SK-N-SH (cell line): ENCODE results near the gene FDPS. TPM values are rescaled to one million over a fixed set of nuclear protein-coding genes. Genes with fewer than 3 reads are reported as not detected.

Experiments
- CTCF ChIA-PET: fragments of 300-600, 350-600 bp; formaldehyde crosslinking; extraction: SDS; loops from one replicate; lab custom pipeline; 2021; lab: Yijun Ruan, JAX
- POLR2A ChIA-PET: fragments of 350-600 bp; sonication (Branson Sonifier 250); formaldehyde crosslinking; extraction: SDS; loops from one replicate; lab custom pipeline; 2020; ENCODE audit warnings: antibody characterized with exemption, inconsistent platforms; lab: Yijun Ruan, JAX
- DNase-seq: peaks from one replicate; pipeline ENCODE4 v3.0.0; 2012
- H2AFZ ChIP-seq: fragments of 200-600 bp; sonication (generic); 2 replicates; pipeline ENCODE4 v1.8.1; 2016; ENCODE audit warnings: antibody characterized with exemption, mild to moderate bottlenecking, low read depth
- H3F3A ChIP-seq: fragments of 200-600 bp; sonication (generic); replicated peaks from 2 replicates; pipeline ENCODE3; 2016; ENCODE audit warnings: antibody characterized with exemption, mild to moderate bottlenecking; ENCODE audit not compliant: insufficient read depth
- H3K27ac ChIP-seq, 2 experiments: fragments of 200-500 bp in 1 of 2; fragments of 200-600 bp in 1 of 2; sonication (Bioruptor generic) in 1 of 2; sonication (generic), shearing (Covaris generic) in 1 of 2; 2 replicates each; pipeline versions ENCODE4 v1.5.1 to v1.6.1; 2014 to 2016; ENCODE audit warnings: low read depth in 2 of 2, inconsistent platforms in 1 of 2, low read length in 1 of 2, mild to moderate bottlenecking in 1 of 2, mixed read lengths in 1 of 2
- H3K27me3 ChIP-seq: fragments of 200-600 bp; sonication (generic), shearing (Covaris generic); 2 replicates; pipeline ENCODE4 v1.6.1; 2016; ENCODE audit warnings: mixed run types; ENCODE audit not compliant: insufficient read depth
- H3K36me3 ChIP-seq, 2 experiments: fragments of 200-500 bp in 1 of 2; fragments of 200-600 bp in 1 of 2; sonication (Bioruptor generic) in 1 of 2; sonication (generic) in 1 of 2; replicated peaks in 1 of 2; 2 replicates each; pipeline versions ENCODE3 to v1.5.1; 2014 to 2016; ENCODE audit warnings: low read length in 1 of 2, mild to moderate bottlenecking in 1 of 2; ENCODE audit not compliant: insufficient read depth in 2 of 2, control insufficient read depth in 1 of 2
- H3K4me1 ChIP-seq, 2 experiments: fragments of 200-500 bp in 1 of 2; fragments of 200-600 bp in 1 of 2; sonication (Bioruptor generic) in 1 of 2; sonication (generic), shearing (Covaris generic) in 1 of 2; 2 replicates each; pipeline versions ENCODE4 v1.5.1 to v1.6.1; 2014 to 2016; ENCODE audit warnings: low read depth in 1 of 2, low read length in 1 of 2, mixed run types in 1 of 2; ENCODE audit not compliant: insufficient read depth in 2 of 2, control insufficient read depth in 1 of 2
- H3K4me2 ChIP-seq: fragments of 200-600 bp; sonication (generic), shearing (Covaris generic); 2 replicates; pipeline ENCODE4 v1.6.1; 2017; ENCODE audit warnings: mixed run types
- H3K4me3 ChIP-seq, 2 experiments: fragments of 200-500 bp in 1 of 2; fragments of 200-600 bp in 1 of 2; sonication (Bioruptor generic) in 1 of 2; sonication (generic), shearing (Covaris generic) in 1 of 2; 2 replicates each; pipeline versions ENCODE4 v1.5.1 to v1.8.1; 2014 to 2016; ENCODE audit warnings: low read depth in 2 of 2, inconsistent platforms in 1 of 2, low read length in 1 of 2, mild to moderate bottlenecking in 1 of 2, mixed read lengths in 1 of 2, moderate library complexity in 1 of 2
- H3K79me2 ChIP-seq: fragments of 200-600 bp; sonication (generic); 2 replicates; pipeline ENCODE4 v1.8.1; 2017; ENCODE audit warnings: mild to moderate bottlenecking; ENCODE audit not compliant: insufficient read depth
- H3K9ac ChIP-seq: fragments of 200-600 bp; sonication (generic); 2 replicates; pipeline ENCODE4 v1.6.1; 2017; ENCODE audit warnings: mixed run types
- H3K9me2 ChIP-seq: fragments of 200-600 bp; sonication (generic); 2 replicates; pipeline ENCODE4 v1.6.1; 2017; ENCODE audit warnings: mixed run types
- H3K9me3 ChIP-seq: fragments of 200-600 bp; sonication (generic); 2 replicates; pipeline ENCODE4 v1.6.1; 2017; ENCODE audit warnings: mixed run types, mild to moderate bottlenecking, moderate library complexity
- H4K20me1 ChIP-seq: fragments of 200-600 bp; sonication (generic); 2 replicates; pipeline ENCODE4 v1.6.1; 2017; ENCODE audit warnings: mild to moderate bottlenecking, mixed run types; ENCODE audit not compliant: insufficient read depth
- CHD2 ChIP-seq: fragments of 150-350 bp; IDR thresholded peaks from 2 replicates; pipeline ENCODE4 v1.6.1; 2018; ENCODE audit warnings: low read length; ENCODE audit not compliant: partially characterized antibody
- EP300 ChIP-seq, 2 experiments: IDR thresholded peaks; 2 replicates each; pipeline versions ENCODE4 v1.4.0 to v1.6.1; 2012; ENCODE audit warnings: borderline replicate concordance in 1 of 2, low read depth in 1 of 2, low read length in 1 of 2
- FOXM1 ChIP-seq: IDR thresholded peaks from 2 replicates; pipeline ENCODE4 v1.4.0; 2012; ENCODE audit warnings: low read depth, mild to moderate bottlenecking
- GATA2 ChIP-seq: sonication (generic); formaldehyde crosslinking; IDR thresholded peaks from 2 replicates; pipeline ENCODE4 v1.5.0; 2020; ENCODE audit warnings: mild to moderate bottlenecking, missing genetic modification reagents
- NFIC ChIP-seq: IDR thresholded peaks from 2 replicates; pipeline ENCODE4 v1.4.0; 2012; ENCODE audit warnings: borderline replicate concordance
- NRF1 ChIP-seq: IDR thresholded peaks from 2 replicates; pipeline ENCODE4 v1.6.1; 2012; ENCODE audit warnings: low read depth, mild to moderate bottlenecking, low read length
- POLR2AphosphoS5 ChIP-seq: IDR thresholded peaks from 2 replicates; pipeline ENCODE4 v1.6.1; 2012; ENCODE audit warnings: low read depth, low read length
- RAD21 ChIP-seq: IDR thresholded peaks from 2 replicates; pipeline ENCODE4 v1.6.1; 2012; ENCODE audit warnings: mild to moderate bottlenecking, low read length
- RFX5 ChIP-seq: IDR thresholded peaks from 2 replicates; pipeline ENCODE4 v1.6.1; 2012; ENCODE audit warnings: mild to moderate bottlenecking, improper control_type of control experiment, low read length
- RXRA ChIP-seq: IDR thresholded peaks from 2 replicates; pipeline ENCODE4 v1.4.0; 2012; ENCODE audit warnings: low read depth, mild to moderate bottlenecking, borderline replicate concordance
- SMC3 ChIP-seq: IDR thresholded peaks from 2 replicates; pipeline ENCODE4 v1.6.1; 2012; ENCODE audit warnings: low read depth, low read length, improper control_type of control experiment
- WGBS: methylation state at CpG from one replicate; pipeline ENCODE4 v1.1.6; 2017; ENCODE audit warnings: low lambda C conversion rate; 5-methylcytosine and 5-hydroxymethylcytosine counted together
- polyA plus RNA-seq, 3 experiments: library from polyadenylated mRNA; depleted of rRNA; stranded (reverse); fragments of >200 nt; gene quantifications; 2 replicates each; pipeline ENCODE4 v1.2.3, GENCODE V29; 2012
- TF ChIP-seq, protein P1 (sequence below): IDR thresholded peaks from 2 replicates; pipeline ENCODE4 v1.6.1; 2012; ENCODE audit warnings: mild to moderate bottlenecking, low read depth, low read length, moderate library complexity
- TF ChIP-seq, protein P2 (sequence below): IDR thresholded peaks from 2 replicates; pipeline ENCODE4 v1.4.0; 2012; ENCODE audit warnings: low read depth, borderline replicate concordance
- TF ChIP-seq, protein P3 (sequence below): IDR thresholded peaks from 2 replicates; pipeline ENCODE4; 2012

FDPS gene
- polyA plus RNA-seq, 1 of the 3 experiments (the other 2 are of a cell fraction), result 126 TPM

DNA sequence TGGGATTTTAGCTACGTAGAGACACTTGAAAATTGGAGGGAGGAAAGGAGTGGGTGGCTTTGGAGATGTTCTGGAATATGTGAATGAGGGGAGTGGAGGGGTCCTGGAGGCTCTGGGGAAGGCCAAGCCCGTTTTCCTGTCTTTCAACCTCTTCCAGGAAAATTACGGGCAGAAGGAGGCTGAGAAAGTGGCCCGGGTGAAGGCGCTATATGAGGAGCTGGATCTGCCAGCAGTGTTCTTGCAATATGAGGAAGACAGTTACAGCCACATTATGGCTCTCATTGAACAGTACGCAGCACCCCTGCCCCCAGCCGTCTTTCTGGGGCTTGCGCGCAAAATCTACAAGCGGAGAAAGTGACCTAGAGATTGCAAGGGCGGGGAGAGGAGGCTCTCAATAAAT lies 11.6 kb downstream of the FDPS start:
- ChIA-PET CTCF (interaction anchor here (1.0 to 11.6 kb wide), 6 partner anchors 13 to 184 kb away, joined by 3 to 184 read pairs (median 6); partner anchors contain the start of genes ENTREP3, HCN3, MTX1 and THBS3), POLR2A (interaction anchor here (0.7 to 2.0 kb wide), 5 partner anchors 10 to 793 kb away, joined by 3 to 9 read pairs (median 5); partner anchors contain the start of genes CLK2, FDPS and SCAMP3)
- Histone ChIP-seq H4K20me1 (no peaks in the 10 kb centered on the region), H2AFZ (peak overlapping the region; percentile 5; the same call in 1 of the 2 replicates), H3K9me3 (no peaks in the 10 kb centered on the region), H3K36me3 (peaks cover 0 to 10% of the 10 kb centered on the region in 2 experiments), H3K4me2 (peak overlapping the region; percentile 97), H3K27me3 (no peaks in the 10 kb centered on the region), H3K9me2 (no peaks in the 10 kb centered on the region), H3K4me1 (peaks cover 12 to 33% of the 10 kb centered on the region in 2 experiments), H3K9ac (peak overlapping the region; percentile 55; the same call in 1 of the 2 replicates), H3F3A (peaks cover 28% of the 10 kb centered on the region), H3K4me3 (peak overlapping the region; percentile 84 to 95), H3K27ac (peak overlapping the region; percentile 39 to 88), H3K79me2 (peaks cover 24% of the 10 kb centered on the region)
- DNase-seq, result no peak
- WGBS, result 50% methylated on average over 11 of the region's 11 CpGs
- TF ChIP-seq NRF1 (no peak), RAD21 (no peak), NFIC (no peak), EP300 (IDR thresholded peaks at IDR 0.05; ENCODE audit: borderline replicate concordance in 1 of 2, low read depth in 1 of 2, low read length in 1 of 2) (0 out of 4 replicates have a peak, but pooled peaks of 1 of the 2 experiments have one; percentile 13)
- TF ChIP-seq, protein P1, sequence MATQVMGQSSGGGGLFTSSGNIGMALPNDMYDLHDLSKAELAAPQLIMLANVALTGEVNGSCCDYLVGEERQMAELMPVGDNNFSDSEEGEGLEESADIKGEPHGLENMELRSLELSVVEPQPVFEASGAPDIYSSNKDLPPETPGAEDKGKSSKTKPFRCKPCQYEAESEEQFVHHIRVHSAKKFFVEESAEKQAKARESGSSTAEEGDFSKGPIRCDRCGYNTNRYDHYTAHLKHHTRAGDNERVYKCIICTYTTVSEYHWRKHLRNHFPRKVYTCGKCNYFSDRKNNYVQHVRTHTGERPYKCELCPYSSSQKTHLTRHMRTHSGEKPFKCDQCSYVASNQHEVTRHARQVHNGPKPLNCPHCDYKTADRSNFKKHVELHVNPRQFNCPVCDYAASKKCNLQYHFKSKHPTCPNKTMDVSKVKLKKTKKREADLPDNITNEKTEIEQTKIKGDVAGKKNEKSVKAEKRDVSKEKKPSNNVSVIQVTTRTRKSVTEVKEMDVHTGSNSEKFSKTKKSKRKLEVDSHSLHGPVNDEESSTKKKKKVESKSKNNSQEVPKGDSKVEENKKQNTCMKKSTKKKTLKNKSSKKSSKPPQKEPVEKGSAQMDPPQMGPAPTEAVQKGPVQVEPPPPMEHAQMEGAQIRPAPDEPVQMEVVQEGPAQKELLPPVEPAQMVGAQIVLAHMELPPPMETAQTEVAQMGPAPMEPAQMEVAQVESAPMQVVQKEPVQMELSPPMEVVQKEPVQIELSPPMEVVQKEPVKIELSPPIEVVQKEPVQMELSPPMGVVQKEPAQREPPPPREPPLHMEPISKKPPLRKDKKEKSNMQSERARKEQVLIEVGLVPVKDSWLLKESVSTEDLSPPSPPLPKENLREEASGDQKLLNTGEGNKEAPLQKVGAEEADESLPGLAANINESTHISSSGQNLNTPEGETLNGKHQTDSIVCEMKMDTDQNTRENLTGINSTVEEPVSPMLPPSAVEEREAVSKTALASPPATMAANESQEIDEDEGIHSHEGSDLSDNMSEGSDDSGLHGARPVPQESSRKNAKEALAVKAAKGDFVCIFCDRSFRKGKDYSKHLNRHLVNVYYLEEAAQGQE, result no peak
- TF ChIP-seq, protein P2, sequence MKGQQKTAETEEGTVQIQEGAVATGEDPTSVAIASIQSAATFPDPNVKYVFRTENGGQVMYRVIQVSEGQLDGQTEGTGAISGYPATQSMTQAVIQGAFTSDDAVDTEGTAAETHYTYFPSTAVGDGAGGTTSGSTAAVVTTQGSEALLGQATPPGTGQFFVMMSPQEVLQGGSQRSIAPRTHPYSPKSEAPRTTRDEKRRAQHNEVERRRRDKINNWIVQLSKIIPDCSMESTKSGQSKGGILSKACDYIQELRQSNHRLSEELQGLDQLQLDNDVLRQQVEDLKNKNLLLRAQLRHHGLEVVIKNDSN, result no peak

DNA sequence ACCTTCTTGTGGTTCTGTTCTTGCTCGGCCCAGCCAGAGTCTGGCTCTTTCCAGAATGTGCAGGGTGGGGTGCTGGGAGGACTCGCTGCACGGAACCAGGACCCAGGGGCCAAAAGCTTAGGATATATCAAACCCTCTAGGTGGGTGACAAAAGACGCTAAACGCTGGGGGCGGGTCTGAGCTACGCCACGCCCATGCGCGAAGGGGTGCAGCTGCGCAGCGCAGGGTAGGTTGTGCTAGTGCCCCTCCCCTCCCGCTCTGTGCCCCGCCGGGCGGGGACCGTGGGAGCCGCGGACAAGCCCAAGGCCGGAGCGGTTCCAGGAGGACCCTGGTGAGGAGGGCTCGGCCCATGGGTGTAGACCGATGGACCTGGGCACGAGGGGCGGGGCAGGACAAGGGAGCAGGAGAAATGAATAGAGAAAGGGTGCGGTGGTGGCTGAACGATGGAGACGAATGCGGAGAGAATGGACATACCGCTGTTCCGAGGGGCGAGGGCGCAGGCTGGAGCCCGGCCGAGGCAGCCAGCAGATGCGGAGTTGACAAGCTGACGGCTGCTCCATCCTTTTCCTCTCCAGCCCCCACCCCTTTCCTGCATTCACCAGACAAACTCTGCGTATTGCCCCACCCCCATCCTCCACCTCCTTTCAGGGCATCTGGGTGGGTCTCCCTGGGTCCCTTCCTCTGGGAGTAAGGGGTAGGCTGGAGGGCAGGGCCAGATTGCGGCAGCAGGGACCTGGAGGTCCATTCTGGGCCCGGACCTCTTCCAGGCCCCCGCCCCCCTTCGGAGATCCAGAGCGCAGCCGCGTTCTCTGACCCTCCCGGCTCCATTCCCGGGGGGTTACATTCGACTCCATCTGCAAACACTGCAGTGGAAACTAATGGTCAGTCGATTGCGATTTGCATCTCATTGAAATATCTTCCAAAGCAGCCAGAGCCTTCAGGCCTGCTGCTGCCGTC lies 12.3 kb downstream of the FDPS start, which contains the start of gene RUSC1:
Gene RUSC1, plus strand, starts transcription at position 234 of the 957 bp plus-strand sequence. CDS start 880 bp downstream, outside the sequence.
- WGBS, result 31% methylated on average over 36 of the region's 51 CpGs
- Histone ChIP-seq H3K9me3 (no peaks in the 10 kb centered on the region), H3K4me3 (peak within 1 kb of the TSS; percentile 84 to 95), H3K9me2 (no peaks in the 10 kb centered on the region), H3K9ac (peak within 1 kb of the TSS; percentile 55), H2AFZ (peak within 1 kb of the TSS; percentile 5; the same call in 1 of the 2 replicates), H3K4me1 (peaks cover 12 to 37% of the 10 kb centered on the region in 2 experiments), H3K27ac (peak within 1 kb of the TSS; percentile 95), H3K79me2 (peaks cover 29% of the 10 kb centered on the region), H3K27me3 (no peaks in the 10 kb centered on the region), H3K36me3 (peaks cover 0 to 10% of the 10 kb centered on the region in 2 experiments), H3K4me2 (peak within 1 kb of the TSS; percentile 97), H3F3A (peaks cover 31% of the 10 kb centered on the region), H4K20me1 (no peaks in the 10 kb centered on the region)
- DNase-seq, result peak; percentile 90
- ChIA-PET CTCF (interaction anchor here (0.8 to 11.6 kb wide), 13 partner anchors 11 to 183 kb away, joined by 3 to 184 read pairs (median 7); partner anchors contain the start of genes CLK2, ENTREP3, FDPS and HCN3), POLR2A (interaction anchor here (0.7 to 2.0 kb wide), 6 partner anchors 11 to 793 kb away, joined by 3 to 9 read pairs (median 5); partner anchors contain the start of genes CLK2, FDPS and SCAMP3)
- no peak for TF ChIP-seq RFX5
- no peak for TF ChIP-seq CHD2
- no peak for TF ChIP-seq RXRA
- TF ChIP-seq, protein P3, sequence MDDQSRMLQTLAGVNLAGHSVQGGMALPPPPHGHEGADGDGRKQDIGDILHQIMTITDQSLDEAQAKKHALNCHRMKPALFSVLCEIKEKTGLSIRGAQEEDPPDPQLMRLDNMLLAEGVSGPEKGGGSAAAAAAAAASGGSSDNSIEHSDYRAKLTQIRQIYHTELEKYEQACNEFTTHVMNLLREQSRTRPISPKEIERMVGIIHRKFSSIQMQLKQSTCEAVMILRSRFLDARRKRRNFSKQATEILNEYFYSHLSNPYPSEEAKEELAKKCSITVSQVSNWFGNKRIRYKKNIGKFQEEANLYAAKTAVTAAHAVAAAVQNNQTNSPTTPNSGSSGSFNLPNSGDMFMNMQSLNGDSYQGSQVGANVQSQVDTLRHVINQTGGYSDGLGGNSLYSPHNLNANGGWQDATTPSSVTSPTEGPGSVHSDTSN, result peak; percentile 50
- TF ChIP-seq POLR2AphosphoS5, result peak; percentile 78
- TF ChIP-seq GATA2 (CRISPR knock-in tag), result no peak
- no peak for TF ChIP-seq SMC3
- TF ChIP-seq FOXM1, result no peak
- peak; percentile 90 for TF ChIP-seq NRF1
